ENCODE results near the gene PSENEN.
"Not testable (repeated sequence)": the region's sequence is repeated elsewhere in the genome, so short reads cannot be mapped to it uniquely, and the experiment has no call there.

PSENEN gene

DNA sequence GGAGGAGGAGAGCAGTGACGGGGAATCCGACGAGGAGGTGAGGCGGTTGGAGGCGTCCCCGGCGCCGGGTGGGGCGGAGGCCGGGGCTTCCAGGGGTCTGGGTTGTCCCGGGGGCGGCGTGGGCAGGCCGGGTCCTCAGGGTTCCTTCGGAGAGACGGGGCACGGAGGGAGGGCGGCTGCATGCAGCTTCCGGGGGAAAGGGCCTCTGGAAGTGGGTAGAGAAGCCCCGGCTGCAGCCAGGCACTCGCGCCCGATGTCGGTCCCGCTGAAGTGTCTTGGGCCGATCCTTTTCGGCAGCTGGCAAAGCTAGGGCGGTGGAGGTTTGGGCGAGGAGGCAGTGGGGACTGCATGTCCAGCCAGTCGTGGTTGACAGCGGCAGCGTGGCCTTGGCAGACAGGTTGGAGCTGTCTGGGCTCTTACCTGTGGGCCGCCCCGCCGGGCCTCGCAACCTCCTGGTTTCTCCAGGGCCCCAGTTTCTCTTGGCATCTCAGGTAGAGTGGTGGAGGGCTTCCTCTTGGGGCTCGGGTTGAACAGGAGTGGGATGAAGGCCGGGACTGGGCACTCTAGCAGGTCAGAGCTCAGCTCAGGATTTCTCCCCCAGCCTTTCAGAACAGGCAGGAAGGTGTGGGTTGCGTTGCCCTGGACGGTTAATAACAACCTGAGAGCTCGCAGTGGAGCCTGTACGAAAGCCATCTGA lies 27.0 kb upstream of the PSENEN start:
- DNase-seq (ENCODE audit: extremely low read depth in 1 of 2, low read depth in 1 of 2): peak; percentile 54 to 61

DNA sequence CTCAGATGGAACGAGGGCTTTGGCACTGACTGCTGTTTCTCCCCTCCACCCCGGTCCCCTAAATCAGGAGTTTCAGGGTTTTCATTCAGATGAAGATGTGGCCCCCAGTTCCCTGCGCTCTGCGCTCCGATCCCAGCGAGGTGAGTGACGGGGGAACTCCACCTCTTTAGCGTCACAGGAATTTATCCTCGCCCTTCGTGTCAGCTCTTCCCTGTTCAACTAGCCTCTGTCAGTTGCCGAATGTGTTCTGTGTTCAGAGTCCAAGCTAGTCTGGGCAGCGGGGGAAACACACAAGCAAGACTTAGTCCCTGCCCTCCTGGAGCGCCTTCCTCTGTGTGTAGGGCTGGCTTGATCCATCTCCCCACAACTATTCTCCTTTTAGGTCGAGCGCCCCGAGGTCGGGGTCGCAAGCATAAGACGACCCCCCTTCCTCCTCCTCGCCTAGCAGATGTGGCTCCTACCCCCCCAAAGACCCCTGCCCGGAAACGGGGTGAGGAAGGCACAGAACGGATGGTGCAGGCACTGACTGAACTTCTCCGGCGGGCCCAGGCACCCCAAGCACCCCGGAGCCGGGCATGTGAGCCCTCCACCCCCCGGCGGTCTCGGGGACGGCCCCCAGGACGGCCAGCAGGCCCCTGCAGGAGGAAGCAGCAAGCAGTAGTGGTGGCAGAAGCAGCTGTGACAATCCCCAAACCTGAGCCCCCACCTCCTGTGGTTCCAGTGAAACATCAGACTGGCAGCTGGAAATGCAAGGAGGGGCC lies 25.9 kb upstream of the PSENEN start:
- no peak for DNase-seq (ENCODE audit: extremely low read depth in 1 of 2, low read depth in 1 of 2)

DNA sequence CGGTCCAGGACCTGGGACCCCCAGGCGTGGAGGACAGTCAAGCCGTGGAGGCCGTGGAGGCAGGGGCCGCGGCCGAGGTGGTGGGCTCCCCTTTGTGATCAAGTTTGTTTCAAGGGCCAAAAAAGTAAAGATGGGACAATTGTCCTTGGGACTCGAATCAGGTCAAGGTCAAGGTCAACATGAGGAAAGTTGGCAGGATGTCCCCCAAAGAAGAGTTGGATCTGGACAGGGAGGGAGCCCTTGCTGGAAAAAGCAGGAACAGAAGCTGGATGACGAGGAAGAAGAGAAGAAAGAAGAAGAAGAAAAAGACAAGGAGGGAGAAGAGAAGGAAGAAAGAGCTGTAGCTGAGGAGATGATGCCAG lies 25.3 kb upstream of the PSENEN start:
- DNase-seq (ENCODE audit: extremely low read depth in 1 of 2, low read depth in 1 of 2): no peak

DNA sequence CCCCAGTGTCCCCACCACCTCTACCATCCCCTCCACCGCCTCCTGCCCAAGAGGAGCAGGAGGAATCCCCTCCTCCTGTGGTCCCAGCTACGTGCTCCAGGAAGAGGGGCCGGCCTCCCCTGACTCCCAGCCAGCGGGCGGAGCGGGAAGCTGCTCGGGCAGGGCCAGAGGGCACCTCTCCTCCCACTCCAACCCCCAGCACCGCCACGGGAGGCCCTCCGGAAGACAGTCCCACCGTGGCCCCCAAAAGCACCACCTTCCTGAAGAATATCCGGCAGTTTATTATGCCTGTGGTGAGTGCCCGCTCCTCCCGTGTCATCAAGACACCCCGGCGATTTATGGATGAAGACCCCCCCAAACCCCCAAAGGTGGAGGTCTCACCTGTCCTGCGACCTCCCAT lies 24.8 kb upstream of the PSENEN start:
- DNase-seq (ENCODE audit: extremely low read depth in 1 of 2, low read depth in 1 of 2): no peak

DNA sequence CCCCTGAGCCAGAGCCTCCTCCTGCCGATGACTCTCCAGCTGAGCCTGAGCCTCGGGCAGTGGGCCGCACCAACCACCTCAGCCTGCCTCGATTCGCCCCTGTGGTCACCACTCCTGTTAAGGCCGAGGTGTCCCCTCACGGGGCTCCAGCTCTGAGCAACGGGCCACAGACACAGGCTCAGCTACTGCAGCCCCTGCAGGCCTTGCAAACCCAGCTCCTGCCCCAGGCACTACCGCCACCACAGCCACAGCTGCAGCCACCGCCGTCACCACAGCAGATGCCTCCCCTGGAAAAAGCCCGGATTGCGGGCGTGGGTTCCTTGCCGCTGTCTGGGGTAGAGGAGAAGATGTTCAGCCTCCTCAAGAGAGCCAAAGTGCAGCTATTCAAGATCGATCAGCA lies 24.1 kb upstream of the PSENEN start:
- no peak for DNase-seq (ENCODE audit: extremely low read depth in 1 of 2, low read depth in 1 of 2)

DNA sequence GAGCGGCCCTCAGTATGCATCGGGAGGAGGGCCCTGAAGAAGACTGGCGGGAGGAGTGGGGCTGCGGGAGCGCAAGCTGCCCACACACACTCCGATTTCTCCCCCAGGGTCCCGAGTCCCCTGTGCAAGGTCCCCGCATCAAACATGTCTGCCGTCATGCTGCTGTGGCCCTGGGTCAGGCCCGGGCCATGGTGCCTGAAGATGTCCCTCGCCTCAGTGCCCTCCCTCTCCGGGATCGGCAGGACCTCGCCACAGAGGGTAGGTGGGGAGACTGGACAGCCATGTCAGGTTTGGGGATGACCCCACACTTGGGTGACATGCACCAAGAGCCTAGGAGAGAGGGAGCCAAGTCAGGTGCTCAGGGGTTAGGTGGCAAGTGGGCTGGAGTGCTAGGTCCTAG lies 23.0 kb upstream of the PSENEN start:
- no peak for DNase-seq (ENCODE audit: extremely low read depth in 1 of 2, low read depth in 1 of 2)

DNA sequence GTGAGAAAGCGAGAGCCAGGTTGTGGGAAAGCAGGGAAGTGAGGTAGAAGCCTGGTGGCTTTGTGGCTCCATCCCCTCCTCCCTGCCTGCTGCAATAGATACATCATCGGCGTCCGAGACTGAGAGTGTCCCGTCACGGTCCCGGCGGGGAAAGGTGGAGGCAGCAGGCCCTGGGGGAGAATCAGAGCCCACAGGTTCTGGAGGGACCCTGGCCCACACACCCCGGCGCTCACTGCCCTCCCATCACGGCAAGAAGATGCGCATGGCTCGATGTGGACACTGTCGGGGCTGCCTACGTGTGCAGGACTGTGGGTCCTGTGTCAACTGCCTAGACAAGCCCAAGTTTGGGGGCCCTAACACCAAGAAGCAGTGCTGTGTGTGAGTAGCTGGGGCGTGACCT lies 22.6 kb upstream of the PSENEN start:
- no peak for DNase-seq (ENCODE audit: extremely low read depth in 1 of 2, low read depth in 1 of 2)

DNA sequence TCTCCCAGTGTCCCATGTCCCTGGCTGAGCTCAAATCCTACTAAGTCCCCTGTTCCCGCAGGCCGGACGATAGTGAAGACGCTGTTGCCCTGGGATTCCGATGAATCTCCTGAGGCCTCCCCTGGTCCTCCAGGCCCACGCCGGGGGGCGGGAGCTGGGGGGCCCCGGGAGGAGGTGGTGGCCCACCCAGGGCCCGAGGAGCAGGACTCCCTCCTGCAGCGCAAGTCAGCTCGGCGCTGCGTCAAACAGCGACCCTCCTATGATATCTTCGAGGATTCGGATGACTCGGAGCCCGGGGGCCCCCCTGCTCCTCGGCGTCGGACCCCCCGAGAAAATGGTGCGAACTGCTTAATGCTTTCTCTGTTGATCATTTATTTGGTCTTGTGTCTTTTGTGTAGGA lies 21.8 kb upstream of the PSENEN start:
- no peak for DNase-seq (ENCODE audit: extremely low read depth in 1 of 2, low read depth in 1 of 2)

DNA sequence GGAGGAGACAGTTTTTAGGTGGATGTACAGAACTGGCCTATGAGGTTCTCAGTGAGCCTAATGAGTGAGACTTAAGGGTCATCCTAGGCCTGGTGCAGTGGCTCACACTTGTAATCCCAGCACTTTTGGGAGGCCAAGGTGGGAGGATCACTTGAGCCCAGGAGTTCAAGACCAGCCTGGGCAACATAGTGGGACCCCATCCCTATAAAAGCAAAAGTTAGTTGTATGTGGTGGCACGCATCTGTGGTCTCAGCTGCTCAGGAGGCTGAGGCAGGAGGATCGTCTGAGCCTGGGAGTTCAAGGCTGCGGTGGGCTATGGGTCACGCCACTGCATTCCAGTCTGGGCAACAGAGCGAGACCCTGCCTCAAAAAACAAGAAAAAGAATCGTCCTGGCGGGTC lies 21.3 kb upstream of the PSENEN start:
- DNase-seq (ENCODE audit: extremely low read depth in 1 of 2, low read depth in 1 of 2): not testable (repeated sequence)

DNA sequence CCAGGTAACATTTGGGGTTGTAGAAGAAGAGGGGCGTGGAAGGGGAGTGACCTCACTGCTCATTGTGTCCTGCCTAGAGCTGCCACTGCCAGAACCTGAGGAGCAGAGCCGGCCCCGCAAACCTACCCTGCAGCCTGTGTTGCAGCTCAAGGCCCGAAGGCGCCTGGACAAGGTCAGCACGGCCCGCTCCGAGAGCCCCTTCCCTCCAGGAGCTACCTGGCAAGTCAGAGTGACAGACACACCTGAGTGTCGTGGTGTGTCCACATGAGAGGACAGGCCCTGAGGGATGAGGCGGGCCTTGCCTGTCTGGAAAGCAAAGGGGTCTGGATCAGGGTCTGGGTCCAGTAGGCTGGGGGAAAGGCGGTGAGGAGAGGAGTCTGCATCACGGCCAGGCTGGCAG lies 20.9 kb upstream of the PSENEN start:
- no peak for DNase-seq (ENCODE audit: extremely low read depth in 1 of 2, low read depth in 1 of 2)

DNA sequence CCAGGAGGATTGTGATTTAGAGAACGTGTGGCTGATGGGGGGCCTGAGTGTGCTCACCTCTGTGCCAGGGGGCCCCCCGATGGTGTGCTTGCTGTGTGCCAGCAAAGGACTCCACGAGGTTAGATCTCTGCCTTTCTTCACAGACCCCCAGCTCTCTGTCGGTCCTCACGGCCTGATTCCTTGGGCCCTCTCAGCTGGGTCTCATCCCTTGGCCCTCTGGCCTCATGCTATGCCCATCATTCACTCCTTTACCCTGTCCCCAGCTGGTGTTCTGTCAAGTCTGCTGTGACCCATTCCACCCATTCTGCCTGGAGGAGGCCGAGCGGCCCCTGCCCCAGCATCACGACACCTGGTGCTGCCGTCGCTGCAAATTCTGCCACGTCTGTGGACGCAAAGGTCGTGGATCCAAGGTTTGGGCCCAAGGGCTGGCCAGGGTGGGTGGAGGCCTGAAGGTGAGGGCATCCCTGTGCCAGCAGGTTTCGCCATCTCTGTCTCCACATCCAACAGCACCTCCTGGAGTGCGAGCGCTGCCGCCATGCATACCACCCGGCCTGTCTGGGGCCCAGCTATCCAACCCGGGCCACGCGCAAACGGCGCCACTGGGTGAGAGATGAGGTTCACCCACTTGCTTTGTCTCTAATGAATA lies 20.1 kb upstream of the PSENEN start:
- no peak for DNase-seq (ENCODE audit: extremely low read depth in 1 of 2, low read depth in 1 of 2)

DNA sequence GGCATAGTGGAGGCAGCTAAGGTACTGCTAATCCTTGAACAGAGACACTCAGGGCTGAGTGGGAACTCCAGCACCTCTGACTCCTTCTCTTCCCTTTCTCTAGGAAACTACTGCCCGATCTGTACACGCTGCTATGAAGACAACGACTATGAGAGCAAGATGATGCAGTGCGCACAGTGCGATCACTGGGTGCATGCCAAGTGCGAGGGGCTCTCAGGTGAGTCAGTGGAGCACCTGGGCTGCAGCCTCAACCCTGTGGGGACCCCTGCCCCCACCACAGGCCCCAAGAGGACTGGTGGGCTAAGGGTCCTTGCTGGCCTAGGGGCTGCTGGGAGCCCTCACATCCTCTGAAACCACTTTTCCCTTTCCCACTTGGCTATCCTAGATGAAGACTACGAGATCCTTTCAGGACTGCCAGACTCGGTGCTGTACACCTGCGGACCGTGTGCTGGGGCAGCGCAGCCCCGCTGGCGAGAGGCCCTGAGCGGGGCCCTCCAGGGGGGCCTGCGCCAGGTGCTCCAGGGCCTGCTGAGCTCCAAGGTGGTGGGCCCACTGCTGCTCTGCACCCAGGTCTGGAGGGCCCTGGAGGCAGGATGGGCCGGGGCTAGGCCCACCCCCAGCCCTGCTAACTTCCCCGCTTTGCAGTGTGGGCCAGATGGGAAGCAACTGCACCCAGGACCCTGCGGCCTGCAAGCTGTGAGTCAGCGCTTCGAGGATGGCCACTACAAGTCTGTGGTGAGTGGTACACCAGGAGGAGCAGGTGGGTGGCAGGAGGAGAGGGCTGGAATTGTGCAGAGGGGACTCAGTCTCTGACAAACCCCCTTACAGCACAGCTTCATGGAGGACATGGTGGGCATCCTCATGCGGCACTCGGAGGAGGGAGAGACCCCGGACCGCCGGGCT lies 18.1 kb upstream of the PSENEN start:
- no peak for DNase-seq (ENCODE audit: extremely low read depth in 1 of 2, low read depth in 1 of 2)

DNA sequence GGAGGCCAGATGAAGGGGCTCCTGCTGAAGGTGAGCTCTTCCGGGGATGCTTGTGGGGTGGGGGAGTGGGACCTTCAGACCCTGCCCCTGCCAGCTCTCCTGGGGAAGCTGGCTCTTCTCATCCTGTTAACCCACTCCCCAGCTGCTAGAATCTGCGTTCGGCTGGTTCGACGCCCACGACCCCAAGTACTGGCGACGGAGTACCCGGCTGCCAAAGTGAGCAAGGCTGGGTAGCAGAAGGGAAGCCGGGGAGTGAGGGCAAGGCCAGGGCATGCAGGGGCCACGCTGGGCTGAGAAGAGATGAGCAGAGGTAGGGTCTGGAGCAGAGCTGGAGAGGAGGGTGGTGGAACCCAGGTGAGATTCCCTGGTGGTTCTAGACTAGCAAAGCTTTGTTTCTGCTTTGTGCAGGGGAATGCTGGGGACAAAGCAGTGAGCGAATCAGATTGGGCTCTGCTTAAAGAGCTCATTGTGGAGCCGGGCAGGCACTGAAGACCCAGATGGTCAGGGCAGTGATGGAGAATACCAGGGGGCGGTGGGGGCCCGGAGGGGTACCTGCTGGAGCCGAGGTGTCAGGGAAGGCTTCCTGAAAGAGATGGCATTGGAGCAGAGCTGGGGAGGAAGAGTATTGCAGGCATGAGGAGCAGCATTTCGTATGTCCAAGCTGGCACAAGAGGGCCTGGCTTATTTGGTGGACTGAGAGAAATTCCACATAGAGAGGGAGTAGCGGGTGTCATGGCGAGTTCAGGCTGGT lies 17.3 kb upstream of the PSENEN start:
- no peak for DNase-seq (ENCODE audit: extremely low read depth in 1 of 2, low read depth in 1 of 2)

DNA sequence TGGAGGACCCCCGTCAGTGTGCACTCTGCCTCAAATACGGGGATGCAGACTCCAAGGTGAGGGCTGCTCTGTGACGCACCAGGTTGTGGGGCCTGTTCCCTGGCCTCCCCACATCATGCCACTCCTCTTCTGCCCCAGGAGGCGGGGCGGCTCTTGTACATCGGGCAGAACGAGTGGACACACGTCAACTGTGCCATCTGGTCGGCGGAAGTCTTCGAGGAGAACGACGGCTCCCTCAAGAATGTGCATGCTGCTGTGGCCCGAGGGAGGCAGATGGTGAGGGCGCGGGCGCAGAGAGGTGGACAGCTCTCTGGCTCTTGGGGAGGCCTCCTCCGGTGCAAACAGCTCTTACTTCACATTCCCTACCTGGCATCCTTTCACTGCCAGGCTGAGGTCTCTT lies 16.4 kb upstream of the PSENEN start:
- DNase-seq (ENCODE audit: extremely low read depth in 1 of 2, low read depth in 1 of 2): no peak

DNA sequence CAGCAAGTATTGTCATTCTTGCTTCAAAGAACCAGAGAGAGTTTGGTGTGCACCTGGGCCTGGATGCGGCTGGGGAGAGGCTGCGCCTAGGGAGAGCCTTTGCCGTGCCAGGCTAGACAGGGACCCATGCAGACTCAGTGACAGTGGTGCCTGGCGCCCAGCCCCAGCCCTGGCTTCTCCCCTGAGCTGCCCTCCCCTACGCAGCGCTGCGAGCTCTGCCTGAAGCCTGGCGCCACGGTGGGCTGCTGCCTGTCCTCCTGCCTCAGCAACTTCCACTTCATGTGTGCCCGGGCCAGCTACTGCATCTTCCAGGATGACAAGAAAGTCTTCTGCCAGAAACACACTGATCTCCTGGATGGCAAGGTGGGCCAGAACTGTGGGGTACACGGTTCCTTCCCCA lies 15.7 kb upstream of the PSENEN start:
- DNase-seq (ENCODE audit: extremely low read depth in 1 of 2, low read depth in 1 of 2): no peak

DNA sequence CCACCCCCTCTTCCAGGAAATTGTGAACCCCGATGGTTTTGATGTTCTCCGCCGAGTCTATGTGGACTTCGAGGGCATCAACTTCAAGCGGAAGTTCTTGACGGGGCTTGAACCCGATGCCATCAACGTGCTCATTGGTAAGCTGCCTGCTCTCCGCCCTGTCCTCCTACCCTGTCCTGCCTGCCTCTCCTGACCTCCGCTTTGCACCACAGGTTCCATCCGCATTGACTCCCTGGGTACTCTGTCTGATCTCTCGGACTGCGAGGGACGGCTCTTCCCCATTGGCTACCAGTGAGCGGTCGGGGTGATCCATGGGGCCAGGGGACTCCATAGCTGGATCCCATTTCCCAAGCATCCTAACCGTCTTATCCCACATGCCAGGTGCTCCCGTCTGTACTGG lies 15.1 kb upstream of the PSENEN start:
- DNase-seq (ENCODE audit: extremely low read depth in 1 of 2, low read depth in 1 of 2): no peak

DNA sequence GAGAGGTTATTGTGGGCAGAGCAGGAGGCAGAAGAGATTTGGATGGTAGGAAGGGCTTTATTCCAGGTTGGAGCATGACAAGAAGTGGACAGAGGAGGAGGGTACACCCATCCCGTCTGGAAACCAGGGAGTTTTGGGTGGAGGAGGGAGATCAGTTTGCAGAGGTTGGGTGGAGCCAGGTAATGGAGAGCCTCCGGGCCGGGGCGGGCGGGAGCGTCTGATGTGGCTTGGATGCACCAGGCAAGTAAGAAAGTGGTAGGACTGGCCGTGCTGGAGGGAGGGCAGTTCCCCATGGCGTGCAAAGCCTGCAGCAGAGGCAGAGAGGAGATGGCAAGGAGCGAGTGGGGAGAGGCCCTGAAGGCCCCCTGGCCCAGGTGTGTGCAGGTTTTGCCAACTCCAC lies 14.1 kb upstream of the PSENEN start:
- DNase-seq (ENCODE audit: extremely low read depth in 1 of 2, low read depth in 1 of 2): no peak

DNA sequence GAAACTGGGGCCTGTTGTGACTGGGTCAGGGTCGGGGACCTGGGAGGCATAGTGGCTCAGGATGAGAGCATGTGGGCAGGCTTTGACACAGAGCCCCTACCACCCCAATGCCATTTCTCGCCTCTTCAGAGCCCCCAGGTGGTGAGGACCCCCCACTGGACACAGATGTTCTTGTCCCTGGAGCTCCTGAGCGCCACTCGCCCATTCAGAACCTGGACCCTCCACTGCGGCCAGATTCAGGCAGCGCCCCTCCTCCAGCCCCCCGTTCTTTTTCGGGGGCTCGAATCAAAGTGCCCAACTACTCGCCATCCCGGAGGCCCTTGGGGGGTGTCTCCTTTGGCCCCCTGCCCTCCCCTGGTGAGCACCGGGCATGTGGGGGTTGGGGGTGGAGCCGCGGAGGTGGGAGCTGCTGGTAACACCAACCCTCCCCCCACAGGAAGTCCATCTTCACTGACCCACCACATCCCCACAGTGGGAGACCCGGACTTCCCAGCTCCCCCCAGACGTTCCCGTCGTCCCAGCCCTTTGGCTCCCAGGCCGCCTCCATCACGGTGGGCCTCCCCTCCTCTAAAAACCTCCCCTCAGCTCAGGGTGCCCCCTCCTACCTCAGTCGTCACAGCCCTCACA lies 13.6 kb upstream of the PSENEN start:
- DNase-seq (ENCODE audit: extremely low read depth in 1 of 2, low read depth in 1 of 2): no peak

DNA sequence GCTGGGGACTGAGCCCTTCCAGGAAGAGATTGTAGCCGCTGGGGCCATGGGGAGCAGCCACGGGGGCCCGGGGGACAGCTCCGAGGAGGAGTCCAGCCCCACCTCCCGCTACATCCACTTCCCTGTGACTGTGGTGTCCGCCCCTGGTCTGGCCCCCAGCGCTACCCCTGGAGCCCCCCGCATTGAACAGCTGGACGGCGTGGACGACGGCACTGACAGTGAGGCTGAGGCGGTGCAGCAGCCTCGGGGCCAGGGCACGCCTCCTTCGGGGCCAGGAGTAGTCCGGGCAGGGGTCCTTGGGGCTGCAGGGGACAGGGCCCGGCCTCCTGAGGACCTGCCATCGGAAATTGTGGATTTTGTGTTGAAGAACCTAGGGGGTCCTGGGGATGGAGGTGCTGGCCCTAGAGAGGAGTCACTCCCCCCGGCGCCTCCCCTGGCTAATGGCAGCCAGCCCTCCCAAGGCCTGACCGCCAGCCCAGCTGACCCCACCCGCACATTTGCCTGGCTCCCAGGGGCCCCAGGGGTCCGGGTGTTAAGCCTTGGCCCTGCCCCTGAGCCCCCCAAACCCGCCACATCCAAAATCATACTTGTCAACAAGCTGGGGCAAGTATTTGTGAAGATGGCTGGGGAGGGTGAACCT lies 12.8 kb upstream of the PSENEN start:
- DNase-seq (ENCODE audit: extremely low read depth in 1 of 2, low read depth in 1 of 2): no peak
